Gastroesophageal sphincter (tissue), 3 donors: ENCODE measurements around the gene CNTNAP3.
"Not testable (repeated sequence)": the region's sequence is repeated elsewhere in the genome, so short reads cannot be mapped to it uniquely, and the experiment has no call there.

Experiments used
- CTCF ChIP-seq, 4 experiments: fragments of 200-600 bp in 2 of 4; fragments of 450-650 bp in 2 of 4; sonication (generic) in 1 of 4; IDR thresholded peaks; one replicate each; pipeline ENCODE4 v1.5.1; 2017 to 2019; ENCODE audit warnings: antibody characterized with exemption in 4 of 4, mild to moderate bottlenecking in 2 of 4, moderate library complexity in 2 of 4
- POLR2AphosphoS5 ChIP-seq: sonication (generic); formaldehyde crosslinking; IDR thresholded peaks from one replicate; pipeline ENCODE4 v1.6.1; 2017; ENCODE audit warnings: antibody characterized with exemption

GRCh38 chr9:39209773-39210172 lies 78.2 kb downstream of the CNTNAP3 start:
- TF ChIP-seq CTCF (IDR thresholded peaks at IDR 0.05); POLR2AphosphoS5: not testable (repeated sequence)
